ENCODE results near the gene WWC2. TPM values are rescaled to one million over a fixed set of nuclear protein-coding genes. Genes with fewer than 3 reads are reported as not detected.

Gene WWC2
- total RNA-seq, 6 donors from 2014 or later: 87.0 to 179 (median 121) TPM

DNA sequence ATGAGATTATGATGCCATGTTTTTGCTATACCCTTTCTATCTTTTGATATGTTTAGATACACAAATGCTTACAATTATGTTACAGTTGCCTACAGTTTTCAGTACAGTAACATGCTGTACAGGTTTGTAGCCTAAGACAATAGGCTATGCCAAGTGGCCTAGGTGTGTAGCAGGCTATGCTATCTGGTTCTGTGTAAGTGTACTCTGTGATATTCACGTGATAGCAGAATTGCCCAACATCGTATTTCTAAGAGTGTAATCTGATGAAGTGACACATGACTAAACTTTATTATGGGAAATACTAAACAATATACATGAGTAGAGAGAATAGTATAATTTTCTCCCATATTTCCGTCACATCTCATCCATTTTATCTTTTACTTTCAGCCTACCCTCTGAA is 124.0 kb downstream of the WWC2 start:
- ATAC-seq (ENCODE audit: low FRiP score in 2 of 2): no peak
- H3K27ac ChIP-seq: no peak overlapping the region
- H3K4me1 ChIP-seq: no peaks in the 10 kb centered on the region
- no peaks in the 10 kb centered on the region for H3K9me3 ChIP-seq
- DNase-seq: peak in 1 of 2 donors; percentile 33
- WGBS, 2 donors: 68 to 79% methylated on average over 3 of the region's 3 CpGs
- H3K4me3 ChIP-seq: no peak overlapping the region
- peak in 1 of 4 donors; percentile 16 for TF ChIP-seq EP300 (IDR thresholded peaks at IDR 0.05)
- no peak for TF ChIP-seq POLR2AphosphoS5 (IDR thresholded peaks at IDR 0.05)
- no peaks in the 10 kb centered on the region for H3K27me3 ChIP-seq
- no peaks in the 10 kb centered on the region for H3K36me3 ChIP-seq

DNA sequence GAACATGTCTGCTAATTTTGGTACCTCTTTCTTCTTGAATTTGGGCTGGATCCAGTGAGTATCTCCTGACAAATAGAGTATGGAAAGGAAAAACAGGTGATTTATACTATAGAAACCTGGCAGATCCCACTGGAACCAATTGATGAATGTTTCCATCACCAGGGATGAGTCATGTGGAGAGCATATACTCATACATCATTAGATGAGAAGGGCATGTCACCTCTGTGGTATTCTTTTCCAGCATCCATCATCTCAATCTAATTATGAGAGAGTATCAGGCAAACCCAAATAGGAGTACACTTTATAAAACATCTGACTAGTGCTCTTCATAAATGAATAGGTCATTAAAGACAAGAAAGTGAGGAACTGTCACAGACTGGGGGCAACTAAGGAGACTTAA is 130.3 kb downstream of the WWC2 start:
- no peaks in the 10 kb centered on the region for H3K27me3 ChIP-seq
- no peaks in the 10 kb centered on the region for H3K9me3 ChIP-seq
- DNase-seq (no peak), ATAC-seq (ENCODE audit: low FRiP score in 2 of 2) (no peak)
- H3K4me3 ChIP-seq: no peak overlapping the region
- H3K27ac ChIP-seq: no peak overlapping the region
- peaks cover 0 to 4% (median 0%) of the 10 kb centered on the region in 4 donors for H3K36me3 ChIP-seq
- H3K4me1 ChIP-seq: no peaks in the 10 kb centered on the region
- TF ChIP-seq POLR2AphosphoS5 (IDR thresholded peaks at IDR 0.05) (no peak), EP300 (IDR thresholded peaks at IDR 0.05) (no peak), POLR2A (IDR thresholded peaks at IDR 0.05) (no peak)

DNA sequence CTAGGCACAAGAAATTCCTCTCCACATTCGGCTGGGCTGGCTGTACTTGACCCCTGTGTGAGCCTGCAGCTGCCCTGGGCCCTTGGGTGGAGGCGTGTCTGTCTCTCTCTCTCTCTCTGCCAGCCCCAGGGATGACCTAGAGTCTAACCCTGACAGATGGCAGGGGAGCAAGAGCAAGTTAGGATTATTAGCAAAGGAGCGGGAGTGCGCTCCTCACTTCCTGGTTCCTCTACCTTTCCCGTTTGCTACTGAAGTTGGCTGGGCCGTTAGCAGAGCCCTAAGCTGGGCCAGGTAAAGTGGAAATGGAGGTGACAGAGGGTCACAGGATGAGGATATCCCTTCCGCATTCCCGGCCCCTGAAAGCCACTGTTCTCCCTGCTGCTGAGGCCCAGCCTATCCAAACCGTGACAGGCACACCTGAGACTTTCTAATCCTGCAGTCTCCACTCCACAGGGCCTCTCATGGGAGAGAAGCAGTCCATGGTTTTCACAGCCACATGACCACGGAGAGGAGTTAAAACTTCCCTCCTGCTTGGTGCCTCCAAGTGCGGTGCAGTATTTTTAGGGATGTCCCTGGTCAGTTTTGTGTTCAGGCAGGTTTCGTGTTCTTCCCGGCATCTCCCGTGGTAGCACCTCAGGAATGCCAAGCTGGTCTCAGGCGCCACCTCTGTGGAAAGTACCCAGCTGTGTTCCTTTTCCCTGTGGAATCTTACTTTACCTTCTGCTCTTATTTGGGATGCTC is 141.7 kb downstream of the WWC2 start:
- 73 to 83% methylated on average over 14 to 15 of the region's 15 CpGs for WGBS, 2 donors
- no peak overlapping the region for H3K4me3 ChIP-seq
- H3K27ac ChIP-seq: peak overlapping the region in 3 of 4 donors; percentile 12 to 21 (median 13)
- ATAC-seq (ENCODE audit: low FRiP score in 2 of 2) (peak in 1 of 2 donors; percentile 58), DNase-seq (no peak)
- peaks cover 0 to 9% (median 2%) of the 10 kb centered on the region in 4 donors for H3K4me1 ChIP-seq
- H3K27me3 ChIP-seq: no peaks in the 10 kb centered on the region
- no peak for TF ChIP-seq EP300 (IDR thresholded peaks at IDR 0.05)
- TF ChIP-seq POLR2AphosphoS5 (IDR thresholded peaks at IDR 0.05): no peak
- TF ChIP-seq, protein P1, sequence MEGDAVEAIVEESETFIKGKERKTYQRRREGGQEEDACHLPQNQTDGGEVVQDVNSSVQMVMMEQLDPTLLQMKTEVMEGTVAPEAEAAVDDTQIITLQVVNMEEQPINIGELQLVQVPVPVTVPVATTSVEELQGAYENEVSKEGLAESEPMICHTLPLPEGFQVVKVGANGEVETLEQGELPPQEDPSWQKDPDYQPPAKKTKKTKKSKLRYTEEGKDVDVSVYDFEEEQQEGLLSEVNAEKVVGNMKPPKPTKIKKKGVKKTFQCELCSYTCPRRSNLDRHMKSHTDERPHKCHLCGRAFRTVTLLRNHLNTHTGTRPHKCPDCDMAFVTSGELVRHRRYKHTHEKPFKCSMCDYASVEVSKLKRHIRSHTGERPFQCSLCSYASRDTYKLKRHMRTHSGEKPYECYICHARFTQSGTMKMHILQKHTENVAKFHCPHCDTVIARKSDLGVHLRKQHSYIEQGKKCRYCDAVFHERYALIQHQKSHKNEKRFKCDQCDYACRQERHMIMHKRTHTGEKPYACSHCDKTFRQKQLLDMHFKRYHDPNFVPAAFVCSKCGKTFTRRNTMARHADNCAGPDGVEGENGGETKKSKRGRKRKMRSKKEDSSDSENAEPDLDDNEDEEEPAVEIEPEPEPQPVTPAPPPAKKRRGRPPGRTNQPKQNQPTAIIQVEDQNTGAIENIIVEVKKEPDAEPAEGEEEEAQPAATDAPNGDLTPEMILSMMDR (IDR thresholded peaks at IDR 0.05): no peak
- TF ChIP-seq POLR2A (IDR thresholded peaks at IDR 0.05): no peak
- no peaks in the 10 kb centered on the region for H3K9me3 ChIP-seq
- peaks cover 0 to 21% (median 2%) of the 10 kb centered on the region in 4 donors for H3K36me3 ChIP-seq

GRCh38 chr4:183241322-183241640 is 142.2 kb downstream of the WWC2 start:
- H3K9me3 ChIP-seq: no peaks in the 10 kb centered on the region
- WGBS, 2 donors: 56 to 61% methylated on average over 4 of the region's 4 CpGs
- peaks cover 0 to 22% (median 2%) of the 10 kb centered on the region in 4 donors for H3K36me3 ChIP-seq
- peak overlapping the region in 1 of 4 donors; percentile 22 for H3K27ac ChIP-seq
- DNase-seq (no peak), ATAC-seq (ENCODE audit: low FRiP score in 2 of 2) (no peak)
- peaks cover 0 to 9% (median 2%) of the 10 kb centered on the region in 4 donors for H3K4me1 ChIP-seq
- H3K4me3 ChIP-seq: no peak overlapping the region
- H3K27me3 ChIP-seq: no peaks in the 10 kb centered on the region
- TF ChIP-seq, protein P1 (IDR thresholded peaks at IDR 0.05): no peak

DNA sequence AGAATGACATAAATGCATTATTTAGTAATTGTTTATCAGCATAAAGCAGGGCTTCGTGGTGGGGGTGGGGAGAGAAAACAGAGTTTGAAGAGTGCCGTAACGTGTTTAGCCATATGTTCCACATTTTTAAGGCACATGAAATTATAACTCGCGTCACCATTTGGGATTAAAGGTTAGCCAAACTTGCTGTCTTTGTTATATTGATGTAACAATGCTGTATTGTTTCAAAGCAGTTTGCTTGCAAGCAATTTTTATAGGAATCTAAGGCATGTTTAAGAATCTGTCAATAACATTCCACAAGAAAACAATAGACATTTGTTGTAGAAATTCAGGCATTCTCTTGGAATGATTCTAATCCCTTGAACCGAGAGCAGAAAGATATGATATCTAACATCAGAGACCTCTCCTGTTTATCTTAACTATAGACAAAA is 142.7 kb downstream of the WWC2 start:
- Histone ChIP-seq H3K27ac (peak overlapping the region in 1 of 4 donors; percentile 22), H3K9me3 (no peaks in the 10 kb centered on the region), H3K4me3 (no peak overlapping the region), H3K4me1 (peaks cover 0 to 9% (median 2%) of the 10 kb centered on the region in 4 donors), H3K36me3 (peaks cover 0 to 24% (median 2%) of the 10 kb centered on the region in 4 donors), H3K27me3 (no peaks in the 10 kb centered on the region)
- DNase-seq: no peak
- ATAC-seq (ENCODE audit: low FRiP score in 2 of 2): no peak
- 62 to 76% methylated on average over 6 of the region's 6 CpGs for WGBS, 2 donors
- no peak for TF ChIP-seq EP300 (IDR thresholded peaks at IDR 0.05)
- no peak for TF ChIP-seq POLR2A (IDR thresholded peaks at IDR 0.05)
- TF ChIP-seq, protein P1 (IDR thresholded peaks at IDR 0.05): no peak
- TF ChIP-seq POLR2AphosphoS5 (IDR thresholded peaks at IDR 0.05): no peak

- Histone ChIP-seq H3K27ac (peak overlapping the region in 1 of 4 donors; percentile 22), H3K27me3 (no peaks in the 10 kb centered on the region), H3K4me3 (no peak overlapping the region), H3K9me3 (no peaks in the 10 kb centered on the region), H3K4me1 (peaks cover 0 to 9% (median 2%) of the 10 kb centered on the region in 4 donors), H3K36me3 (peaks cover 0 to 30% (median 2%) of the 10 kb centered on the region in 4 donors)
- TF ChIP-seq POLR2A (IDR thresholded peaks at IDR 0.05): no peak
- no peak for TF ChIP-seq POLR2AphosphoS5 (IDR thresholded peaks at IDR 0.05)
- 72 to 82% methylated on average over 2 of the region's 2 CpGs for WGBS, 2 donors
- DNase-seq (no peak), ATAC-seq (ENCODE audit: low FRiP score in 2 of 2) (no peak)
Observed at GRCh38 chr4:183242291-183242690, 143.2 kb downstream of the WWC2 start.
